HEK293 (cell line): ENCODE data around the gene PRAC1.

Experiments
- RBAK ChIP-seq: fragments of 450-650 bp; formaldehyde crosslinking; IDR thresholded peaks from 2 replicates; pipeline ENCODE4 v1.5.1; 2016; ENCODE audit warnings: missing biosample characterization, missing genetic modification characterization
- ZNF169 ChIP-seq: fragments of 450-650 bp; formaldehyde crosslinking; IDR thresholded peaks from 2 replicates; pipeline ENCODE4 v1.5.1; 2016; ENCODE audit warnings: missing biosample characterization, missing genetic modification characterization
- ZNF23 ChIP-seq: fragments of 450-650 bp; formaldehyde crosslinking; IDR thresholded peaks from 2 replicates; pipeline ENCODE4 v1.5.1; 2016; ENCODE audit warnings: missing biosample characterization, missing genetic modification characterization, borderline replicate concordance
- ZNF24 ChIP-seq: fragments of 450-650 bp; formaldehyde crosslinking; IDR thresholded peaks from 2 replicates; pipeline ENCODE4 v1.5.1; 2016; ENCODE audit warnings: missing biosample characterization, missing genetic modification characterization
- ZNF266 ChIP-seq: fragments of 450-650 bp; formaldehyde crosslinking; IDR thresholded peaks from 2 replicates; pipeline ENCODE4 v1.5.1; 2016; ENCODE audit warnings: missing biosample characterization, missing genetic modification characterization, low read depth
- ZNF394 ChIP-seq: fragments of 450-650 bp; formaldehyde crosslinking; IDR thresholded peaks from 2 replicates; pipeline ENCODE4 v1.5.1; 2016; ENCODE audit warnings: missing biosample characterization, missing genetic modification characterization, mild to moderate bottlenecking, moderate library complexity, borderline replicate concordance
- ZNF488 ChIP-seq: fragments of 450-650 bp; formaldehyde crosslinking; IDR thresholded peaks from 2 replicates; pipeline ENCODE4 v1.5.1; 2016; ENCODE audit warnings: missing biosample characterization, missing genetic modification characterization
- ZNF701 ChIP-seq: fragments of 450-650 bp; formaldehyde crosslinking; IDR thresholded peaks from 2 replicates; pipeline ENCODE4 v1.5.1; 2016; ENCODE audit warnings: missing biosample characterization, missing genetic modification characterization
- ZNF747 ChIP-seq: fragments of 450-650 bp; formaldehyde crosslinking; IDR thresholded peaks from 2 replicates; pipeline ENCODE4 v1.5.1; 2016; ENCODE audit warnings: missing biosample characterization, missing genetic modification characterization
- TF ChIP-seq, protein P1 (sequence below): fragments of 450-650 bp; formaldehyde crosslinking; IDR thresholded peaks from 2 replicates; pipeline ENCODE4 v1.5.1; 2016; ENCODE audit warnings: missing biosample characterization, missing genetic modification characterization
- TF ChIP-seq, protein P2 (sequence below): fragments of 450-650 bp; formaldehyde crosslinking; conservative IDR thresholded peaks from 2 replicates; pipeline ENCODE4 v1.5.1; 2016; ENCODE audit warnings: low read depth, missing biosample characterization, missing genetic modification characterization

DNA sequence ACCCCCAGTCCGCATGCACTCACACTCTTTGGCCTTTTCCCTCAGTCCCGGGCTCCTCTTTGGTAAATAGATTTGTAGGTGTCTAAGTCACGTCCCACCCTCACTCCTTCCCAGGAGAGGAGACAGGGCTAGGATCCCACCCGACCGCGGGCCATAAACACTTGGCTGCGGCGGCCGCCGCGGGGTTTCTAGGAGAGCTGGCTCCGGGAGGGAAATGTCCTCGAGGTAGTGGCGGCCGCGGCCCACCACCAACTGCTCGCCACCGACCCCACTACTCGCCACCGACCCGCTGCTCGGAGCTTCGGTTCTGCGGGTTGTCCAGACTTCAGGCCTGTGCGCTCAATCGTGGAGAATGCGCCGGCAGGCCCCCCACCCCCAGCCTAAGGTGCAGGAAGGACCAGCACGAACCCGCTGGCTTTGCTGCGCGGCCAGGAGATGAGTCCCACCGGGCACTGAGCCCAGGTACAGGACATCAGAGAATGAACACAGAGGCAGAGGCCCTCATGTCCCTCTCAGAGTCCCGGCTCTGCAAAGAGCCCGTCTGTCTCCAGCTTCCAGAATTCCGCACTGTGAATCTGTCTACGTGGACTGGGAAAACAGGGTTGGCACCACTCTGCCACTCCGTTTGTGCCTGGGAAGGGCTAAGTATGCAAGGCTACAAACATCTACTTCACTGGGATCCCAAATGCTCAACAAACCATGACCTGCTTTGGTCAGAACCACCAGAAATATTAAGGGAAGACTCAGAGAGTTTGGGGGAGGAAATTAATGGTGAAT is 3.2 kb upstream of the PRAC1 start:
- TF ChIP-seq ZNF169 (tag by site-specific recombination) (no peak), ZNF747 (tag by site-specific recombination) (no peak), ZNF488 (tag by site-specific recombination) (no peak), ZNF394 (tag by site-specific recombination) (no peak), ZNF24 (tag by site-specific recombination) (no peak), RBAK (tag by site-specific recombination) (no peak), ZNF23 (no peak), ZNF701 (no peak), ZNF266 (tag by site-specific recombination) (no peak)
- TF ChIP-seq, protein P1, sequence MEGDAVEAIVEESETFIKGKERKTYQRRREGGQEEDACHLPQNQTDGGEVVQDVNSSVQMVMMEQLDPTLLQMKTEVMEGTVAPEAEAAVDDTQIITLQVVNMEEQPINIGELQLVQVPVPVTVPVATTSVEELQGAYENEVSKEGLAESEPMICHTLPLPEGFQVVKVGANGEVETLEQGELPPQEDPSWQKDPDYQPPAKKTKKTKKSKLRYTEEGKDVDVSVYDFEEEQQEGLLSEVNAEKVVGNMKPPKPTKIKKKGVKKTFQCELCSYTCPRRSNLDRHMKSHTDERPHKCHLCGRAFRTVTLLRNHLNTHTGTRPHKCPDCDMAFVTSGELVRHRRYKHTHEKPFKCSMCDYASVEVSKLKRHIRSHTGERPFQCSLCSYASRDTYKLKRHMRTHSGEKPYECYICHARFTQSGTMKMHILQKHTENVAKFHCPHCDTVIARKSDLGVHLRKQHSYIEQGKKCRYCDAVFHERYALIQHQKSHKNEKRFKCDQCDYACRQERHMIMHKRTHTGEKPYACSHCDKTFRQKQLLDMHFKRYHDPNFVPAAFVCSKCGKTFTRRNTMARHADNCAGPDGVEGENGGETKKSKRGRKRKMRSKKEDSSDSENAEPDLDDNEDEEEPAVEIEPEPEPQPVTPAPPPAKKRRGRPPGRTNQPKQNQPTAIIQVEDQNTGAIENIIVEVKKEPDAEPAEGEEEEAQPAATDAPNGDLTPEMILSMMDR (tag by site-specific recombination): no peak
- TF ChIP-seq, protein P2, sequence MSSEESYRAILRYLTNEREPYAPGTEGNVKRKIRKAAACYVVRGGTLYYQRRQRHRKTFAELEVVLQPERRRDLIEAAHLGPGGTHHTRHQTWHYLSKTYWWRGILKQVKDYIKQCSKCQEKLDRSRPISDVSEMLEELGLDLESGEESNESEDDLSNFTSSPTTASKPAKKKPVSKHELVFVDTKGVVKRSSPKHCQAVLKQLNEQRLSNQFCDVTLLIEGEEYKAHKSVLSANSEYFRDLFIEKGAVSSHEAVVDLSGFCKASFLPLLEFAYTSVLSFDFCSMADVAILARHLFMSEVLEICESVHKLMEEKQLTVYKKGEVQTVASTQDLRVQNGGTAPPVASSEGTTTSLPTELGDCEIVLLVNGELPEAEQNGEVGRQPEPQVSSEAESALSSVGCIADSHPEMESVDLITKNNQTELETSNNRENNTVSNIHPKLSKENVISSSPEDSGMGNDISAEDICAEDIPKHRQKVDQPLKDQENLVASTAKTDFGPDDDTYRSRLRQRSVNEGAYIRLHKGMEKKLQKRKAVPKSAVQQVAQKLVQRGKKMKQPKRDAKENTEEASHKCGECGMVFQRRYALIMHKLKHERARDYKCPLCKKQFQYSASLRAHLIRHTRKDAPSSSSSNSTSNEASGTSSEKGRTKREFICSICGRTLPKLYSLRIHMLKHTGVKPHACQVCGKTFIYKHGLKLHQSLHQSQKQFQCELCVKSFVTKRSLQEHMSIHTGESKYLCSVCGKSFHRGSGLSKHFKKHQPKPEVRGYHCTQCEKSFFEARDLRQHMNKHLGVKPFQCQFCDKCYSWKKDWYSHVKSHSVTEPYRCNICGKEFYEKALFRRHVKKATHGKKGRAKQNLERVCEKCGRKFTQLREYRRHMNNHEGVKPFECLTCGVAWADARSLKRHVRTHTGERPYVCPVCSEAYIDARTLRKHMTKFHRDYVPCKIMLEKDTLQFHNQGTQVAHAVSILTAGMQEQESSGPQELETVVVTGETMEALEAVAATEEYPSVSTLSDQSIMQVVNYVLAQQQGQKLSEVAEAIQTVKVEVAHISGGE: no peak
